IMR-90 (cell line): ENCODE data around the gene LHFPL3.

ENCODE experiments used
- MAFK ChIP-seq: IDR thresholded peaks from 2 replicates; pipeline ENCODE4 v1.6.1; 2012; ENCODE audit warnings: low read depth, low read length, improper control_type of control experiment
- MAZ ChIP-seq: IDR thresholded peaks from 2 replicates; pipeline ENCODE4 v1.6.1; 2012; ENCODE audit warnings: low read depth, mild to moderate bottlenecking, low read length, improper control_type of control experiment, moderate library complexity, borderline replicate concordance
- RAD21 ChIP-seq: IDR thresholded peaks from 2 replicates; pipeline ENCODE4 v1.6.1; 2012; ENCODE audit warnings: low read length, improper control_type of control experiment
- RCOR1 ChIP-seq: IDR thresholded peaks from 2 replicates; pipeline ENCODE4 v1.6.1; 2012; ENCODE audit warnings: mild to moderate bottlenecking, low read length, improper control_type of control experiment; ENCODE audit not compliant: insufficient replicate concordance
- SMC3 ChIP-seq: fragments of 150-350 bp; IDR thresholded peaks from 2 replicates; pipeline ENCODE4 v1.6.1; 2016; ENCODE audit warnings: low read depth, mild to moderate bottlenecking, antibody characterized with exemption, low read length, moderate library complexity
- TF ChIP-seq, protein P1 (sequence below): conservative IDR thresholded peaks from 2 replicates; pipeline ENCODE4 v1.5.1; 2012; ENCODE audit warnings: mild to moderate bottlenecking, low read depth, low read length, improper control_type of control experiment

GRCh38 chr7:104604706-104605105 is 276.3 kb downstream of the LHFPL3 start:
- TF ChIP-seq, protein P1, sequence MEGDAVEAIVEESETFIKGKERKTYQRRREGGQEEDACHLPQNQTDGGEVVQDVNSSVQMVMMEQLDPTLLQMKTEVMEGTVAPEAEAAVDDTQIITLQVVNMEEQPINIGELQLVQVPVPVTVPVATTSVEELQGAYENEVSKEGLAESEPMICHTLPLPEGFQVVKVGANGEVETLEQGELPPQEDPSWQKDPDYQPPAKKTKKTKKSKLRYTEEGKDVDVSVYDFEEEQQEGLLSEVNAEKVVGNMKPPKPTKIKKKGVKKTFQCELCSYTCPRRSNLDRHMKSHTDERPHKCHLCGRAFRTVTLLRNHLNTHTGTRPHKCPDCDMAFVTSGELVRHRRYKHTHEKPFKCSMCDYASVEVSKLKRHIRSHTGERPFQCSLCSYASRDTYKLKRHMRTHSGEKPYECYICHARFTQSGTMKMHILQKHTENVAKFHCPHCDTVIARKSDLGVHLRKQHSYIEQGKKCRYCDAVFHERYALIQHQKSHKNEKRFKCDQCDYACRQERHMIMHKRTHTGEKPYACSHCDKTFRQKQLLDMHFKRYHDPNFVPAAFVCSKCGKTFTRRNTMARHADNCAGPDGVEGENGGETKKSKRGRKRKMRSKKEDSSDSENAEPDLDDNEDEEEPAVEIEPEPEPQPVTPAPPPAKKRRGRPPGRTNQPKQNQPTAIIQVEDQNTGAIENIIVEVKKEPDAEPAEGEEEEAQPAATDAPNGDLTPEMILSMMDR = no peak
- TF ChIP-seq RAD21 = no peak
- TF ChIP-seq MAFK = no peak
- no peak for TF ChIP-seq RCOR1
- TF ChIP-seq MAZ = no peak
- TF ChIP-seq SMC3 = no peak
